Central memory CD4-positive, alpha-beta T cell (primary cell): ENCODE results near the gene DUS3L.
A peak's percentile ranks its signal among the peaks of the same experiment; 100 is the strongest.

ENCODE experiments used
- DNase-seq: peaks from one replicate; pipeline ENCODE4 v3.0.0; 2022
- total RNA-seq, 3 experiments: gene quantifications; one replicate each; lab custom pipeline; 2026; lab: John Stamatoyannopoulos, UW

The DUS3L gene, protein sequence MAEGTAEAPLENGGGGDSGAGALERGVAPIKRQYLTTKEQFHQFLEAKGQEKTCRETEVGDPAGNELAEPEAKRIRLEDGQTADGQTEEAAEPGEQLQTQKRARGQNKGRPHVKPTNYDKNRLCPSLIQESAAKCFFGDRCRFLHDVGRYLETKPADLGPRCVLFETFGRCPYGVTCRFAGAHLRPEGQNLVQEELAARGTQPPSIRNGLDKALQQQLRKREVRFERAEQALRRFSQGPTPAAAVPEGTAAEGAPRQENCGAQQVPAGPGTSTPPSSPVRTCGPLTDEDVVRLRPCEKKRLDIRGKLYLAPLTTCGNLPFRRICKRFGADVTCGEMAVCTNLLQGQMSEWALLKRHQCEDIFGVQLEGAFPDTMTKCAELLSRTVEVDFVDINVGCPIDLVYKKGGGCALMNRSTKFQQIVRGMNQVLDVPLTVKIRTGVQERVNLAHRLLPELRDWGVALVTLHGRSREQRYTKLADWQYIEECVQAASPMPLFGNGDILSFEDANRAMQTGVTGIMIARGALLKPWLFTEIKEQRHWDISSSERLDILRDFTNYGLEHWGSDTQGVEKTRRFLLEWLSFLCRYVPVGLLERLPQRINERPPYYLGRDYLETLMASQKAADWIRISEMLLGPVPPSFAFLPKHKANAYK
- 32.0 to 87.8 (median 42.6) reads per million in 3 experiments for total RNA-seq

DNA sequence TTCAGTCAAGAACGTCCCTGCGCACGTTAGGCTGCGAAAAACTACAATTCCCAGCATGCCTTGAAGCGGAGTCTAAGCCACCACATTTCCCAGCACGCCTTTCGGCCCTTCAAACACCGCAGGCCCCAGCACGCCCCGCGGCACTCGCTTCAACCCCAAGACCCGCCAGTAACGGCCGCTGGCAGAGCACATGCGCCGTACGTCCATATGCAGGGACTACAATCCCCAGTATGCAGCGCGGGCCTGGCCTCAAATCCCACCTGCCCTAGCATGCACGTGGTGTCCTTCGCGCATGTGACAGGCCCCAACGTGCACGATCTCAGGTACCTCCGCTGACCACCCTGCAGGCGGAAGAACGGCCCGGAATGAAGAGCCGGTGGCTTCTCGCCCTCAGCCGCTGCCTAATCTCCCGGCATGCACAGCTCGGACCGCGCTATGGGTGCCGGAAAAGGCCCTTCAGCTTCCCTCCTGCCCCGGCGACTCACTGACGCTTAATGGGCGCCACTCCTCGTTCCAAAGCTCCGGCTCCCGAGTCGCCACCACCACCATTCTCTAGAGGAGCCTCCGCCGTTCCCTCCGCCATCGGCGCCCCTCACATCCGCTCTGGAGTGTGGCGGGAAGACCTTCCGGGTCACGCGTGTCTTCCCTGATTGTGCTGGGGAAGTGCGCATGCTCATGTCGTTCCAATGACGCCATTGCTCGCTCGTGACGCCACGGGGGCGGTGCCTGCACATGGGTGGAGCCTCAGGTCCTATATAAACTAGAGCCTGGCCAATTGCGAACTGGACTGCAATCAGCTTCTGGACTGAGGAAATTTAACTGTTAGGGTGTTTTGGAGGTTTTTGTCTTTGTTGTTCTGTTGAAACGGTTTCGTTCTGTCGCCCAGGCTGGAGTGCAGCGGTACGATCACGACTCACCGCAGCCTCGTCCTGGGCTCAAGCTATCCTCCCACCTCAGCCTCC is at the start of gene DUS3L:
DUS3L (minus strand) TSS at position 605 of the 962 bp plus-strand sequence; CDS start at position 583, 22 bp downstream.
- peak; percentile 95 for DNase-seq

DNA sequence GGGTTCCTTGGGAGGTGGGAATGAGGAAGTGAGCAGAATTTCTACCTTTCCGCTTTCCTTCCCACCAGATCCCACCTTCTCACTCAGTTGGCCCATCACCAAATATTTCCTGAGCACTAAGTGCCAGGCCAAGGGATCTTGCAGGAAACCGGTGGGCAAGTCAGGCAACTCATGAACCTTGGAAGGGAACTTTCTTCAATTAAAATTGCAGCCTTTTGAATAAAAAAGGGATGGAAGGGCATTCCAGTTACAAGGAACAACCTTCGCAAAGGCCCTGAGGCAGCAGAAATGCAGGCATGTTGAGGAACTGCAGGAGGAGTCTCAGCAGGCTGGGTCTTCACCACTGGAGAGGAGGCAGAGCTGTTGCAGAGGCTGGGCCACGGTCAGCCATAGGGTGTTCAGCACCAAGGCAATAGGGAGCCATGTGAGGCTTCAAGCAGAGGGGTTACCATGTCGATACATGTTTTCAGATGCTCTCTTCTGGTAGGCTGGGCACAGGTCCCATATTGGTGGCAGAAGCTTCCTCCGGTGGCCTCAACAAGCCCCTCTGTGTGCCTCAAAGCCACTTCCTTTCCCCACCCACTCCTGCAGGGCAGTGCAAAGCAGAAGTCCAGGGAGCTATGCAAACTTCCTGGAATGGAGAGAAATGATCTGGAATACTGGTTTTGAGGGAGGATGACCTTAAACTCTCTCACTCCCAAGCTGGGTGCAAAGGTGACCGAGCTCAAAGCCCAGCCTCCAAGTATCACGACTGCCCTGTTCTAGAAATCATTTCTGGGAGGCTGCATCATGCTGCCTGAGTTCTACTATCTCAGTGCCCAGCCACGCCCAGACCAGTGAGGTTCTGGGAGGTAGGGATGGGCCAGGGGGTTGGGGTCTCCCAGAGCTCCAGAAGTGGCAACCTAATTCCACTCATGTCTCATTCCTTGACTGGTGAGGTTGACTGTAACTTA is 48.4 kb upstream of the DUS3L start, which contains the start of gene FUT6:
FUT6 (minus strand) TSS at position 638 of the 953 bp plus-strand sequence. CDS start 7,135 bp downstream, outside the sequence.
- no peak for DNase-seq

DNA sequence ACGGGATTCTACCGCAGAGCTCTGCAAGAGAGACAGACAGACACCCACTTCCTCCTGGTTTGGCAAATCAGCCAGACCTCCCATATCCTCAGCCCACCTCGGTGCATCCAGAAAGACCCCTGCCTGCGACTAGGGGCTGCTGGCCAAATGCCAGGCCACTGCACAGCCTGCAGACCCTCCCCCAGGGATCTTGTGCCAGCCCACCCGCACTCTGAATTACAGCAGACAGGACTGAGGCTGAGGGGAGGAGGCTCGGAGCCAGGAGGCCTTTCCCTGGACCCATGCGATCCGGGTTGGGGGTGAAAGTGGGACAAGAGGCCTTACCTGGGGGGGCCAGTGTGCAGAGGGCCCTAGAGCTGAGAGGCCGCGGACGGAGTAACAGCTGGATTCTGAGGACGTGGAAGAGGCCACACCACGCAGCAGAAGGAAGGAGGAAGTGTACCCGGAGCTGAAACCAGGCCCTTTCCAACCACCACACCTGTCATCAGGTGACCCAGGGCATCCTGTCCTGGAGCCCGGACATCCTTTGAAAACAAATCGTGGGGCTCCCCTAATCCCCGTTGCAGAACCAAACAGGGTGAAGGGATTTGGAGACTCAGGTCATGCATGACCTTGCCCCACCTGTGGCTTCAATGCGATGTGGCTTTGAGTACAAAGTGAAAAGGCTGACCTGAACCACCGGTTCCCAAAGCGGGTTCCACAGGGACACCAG is 47.5 kb upstream of the DUS3L start:
- DNase-seq: no peak

DNA sequence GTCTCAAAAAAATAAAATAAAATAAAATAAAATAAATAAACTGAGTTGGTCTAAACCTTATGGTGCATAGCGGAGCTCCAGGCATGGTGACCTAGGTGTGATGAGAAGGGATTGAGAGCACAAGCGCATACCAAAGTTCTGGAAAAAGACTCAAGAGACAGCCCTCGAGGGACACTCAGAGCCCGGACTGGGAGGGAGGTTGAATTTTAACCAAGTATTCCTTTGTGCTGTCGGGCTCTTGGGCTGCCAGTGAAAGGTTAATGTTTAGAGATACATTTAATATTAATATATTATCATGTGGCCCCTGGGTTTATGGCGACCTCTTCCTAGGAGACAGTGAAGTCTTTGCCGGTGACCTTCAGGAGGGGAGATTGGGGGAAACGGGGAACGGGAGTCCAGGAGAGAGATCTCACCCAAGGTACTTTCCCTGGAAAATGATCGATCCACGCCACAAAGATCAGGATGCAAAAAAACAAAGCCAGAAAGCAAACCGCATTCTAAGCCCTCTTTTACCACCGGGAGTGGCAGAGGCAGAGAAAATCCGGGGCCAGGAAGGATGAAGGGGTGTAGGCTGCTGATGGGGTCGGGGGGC is 46.9 kb upstream of the DUS3L start:
- no peak for DNase-seq

DNA sequence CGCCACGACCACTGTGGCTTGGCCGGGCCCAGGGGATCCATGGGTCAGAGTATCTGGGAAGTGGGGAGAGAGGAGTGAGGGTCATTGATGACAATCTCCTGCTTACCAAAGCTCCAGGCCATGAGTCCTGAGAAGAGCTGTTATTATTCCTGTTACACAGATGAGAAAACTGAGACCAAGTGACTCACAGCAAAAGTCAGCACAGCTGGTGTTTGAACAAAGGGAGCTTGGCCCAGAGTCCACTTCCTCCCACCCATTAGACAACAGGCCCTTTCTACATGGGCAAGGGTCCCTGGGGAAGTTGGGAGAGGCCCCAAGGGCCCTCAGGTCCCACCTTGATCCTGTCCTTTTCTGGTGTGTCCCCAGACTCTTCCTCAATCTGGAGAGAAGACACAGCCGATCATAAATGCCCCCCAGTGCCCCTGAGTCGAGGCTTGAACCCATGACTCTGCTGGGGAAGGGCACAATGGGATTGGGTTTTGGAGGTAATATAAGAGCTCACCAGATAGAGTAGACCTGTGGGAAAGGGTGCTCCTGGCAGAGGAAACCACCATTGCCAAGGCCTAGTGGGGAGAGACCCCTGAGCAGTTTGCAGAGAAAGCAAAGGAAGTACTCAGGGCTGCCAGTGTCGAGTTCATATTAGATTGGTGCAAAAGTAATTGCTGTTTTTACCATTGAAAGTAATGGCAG is 41.7 kb upstream of the DUS3L start:
- no peak for DNase-seq

DNA sequence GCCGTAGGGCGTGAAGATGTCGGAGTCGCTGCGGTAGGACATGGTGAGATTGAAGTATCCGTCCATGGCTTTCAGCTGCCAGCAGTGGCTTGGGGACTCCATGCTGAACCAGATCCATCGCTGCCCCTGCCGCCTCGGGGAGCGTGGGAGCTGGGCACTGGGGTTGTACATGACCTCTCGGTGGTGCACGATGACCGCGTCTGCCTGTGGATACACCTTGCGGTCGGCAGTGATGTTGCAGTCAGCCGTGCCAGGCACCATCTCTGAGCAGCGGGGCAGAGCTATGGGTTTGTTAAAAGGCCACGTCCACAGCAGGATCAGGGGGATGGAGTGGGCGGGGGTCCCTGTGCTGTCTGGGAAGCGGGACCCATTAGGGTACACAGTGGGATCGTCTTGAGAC is 41.1 kb upstream of the DUS3L start:
- DNase-seq: no peak

DNA sequence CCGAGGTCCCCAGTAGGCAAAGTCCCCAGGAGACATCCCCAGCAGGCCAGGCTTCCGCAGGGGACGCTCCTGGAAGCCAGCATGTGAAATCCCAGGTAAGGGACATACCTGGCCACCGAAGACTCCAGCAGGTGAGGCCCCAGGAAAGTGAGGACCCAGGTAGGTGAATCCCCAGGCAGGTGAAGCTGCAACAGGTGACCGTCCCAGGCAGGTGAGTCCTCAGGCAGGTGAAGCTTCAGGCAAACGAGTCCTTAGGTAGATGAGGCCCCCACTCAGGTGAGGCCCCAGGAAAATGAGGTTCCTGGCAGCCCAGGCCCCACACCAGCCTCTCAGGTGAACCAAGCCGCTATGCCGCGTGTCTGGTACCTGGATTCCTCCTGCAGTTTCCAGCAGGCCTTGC is 40.2 kb upstream of the DUS3L start:
- no peak for DNase-seq

DNA sequence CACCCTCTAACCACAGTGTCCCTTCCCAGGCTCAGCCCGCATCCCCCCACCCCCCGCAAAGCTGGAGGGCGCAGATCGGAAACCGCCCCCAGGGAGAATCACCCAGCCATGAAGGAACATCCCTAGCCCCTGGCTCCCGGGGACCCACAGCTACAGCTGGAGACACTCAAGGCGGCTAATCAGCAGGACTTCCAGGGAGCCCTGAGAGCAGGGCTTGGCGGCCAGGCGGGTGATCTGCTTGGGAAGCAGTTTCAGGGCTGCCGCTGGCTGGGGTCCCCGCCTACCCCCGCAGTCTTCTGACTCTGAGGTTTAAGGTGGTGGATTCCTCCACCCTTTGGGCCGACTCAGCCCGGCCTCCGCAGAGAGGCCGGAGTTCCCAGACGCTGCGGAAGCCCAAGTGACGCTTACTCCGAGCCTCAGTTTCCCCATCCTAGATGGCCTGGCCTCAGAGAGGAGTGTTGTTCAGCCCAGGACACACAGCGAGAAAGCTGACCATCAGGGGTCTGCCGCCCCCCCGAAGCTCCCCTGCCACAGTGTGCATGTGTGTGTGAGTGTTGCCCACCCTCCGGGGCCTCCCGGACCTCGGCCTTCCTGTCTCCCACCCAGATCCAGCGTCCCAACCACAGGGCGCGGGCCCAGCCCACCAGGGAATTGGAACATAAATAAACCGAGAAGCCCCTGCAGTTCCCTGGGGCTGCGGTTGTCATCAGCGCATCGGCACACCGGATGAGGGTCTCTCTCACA is 38.8 kb upstream of the DUS3L start:
- no peak for DNase-seq

DNA sequence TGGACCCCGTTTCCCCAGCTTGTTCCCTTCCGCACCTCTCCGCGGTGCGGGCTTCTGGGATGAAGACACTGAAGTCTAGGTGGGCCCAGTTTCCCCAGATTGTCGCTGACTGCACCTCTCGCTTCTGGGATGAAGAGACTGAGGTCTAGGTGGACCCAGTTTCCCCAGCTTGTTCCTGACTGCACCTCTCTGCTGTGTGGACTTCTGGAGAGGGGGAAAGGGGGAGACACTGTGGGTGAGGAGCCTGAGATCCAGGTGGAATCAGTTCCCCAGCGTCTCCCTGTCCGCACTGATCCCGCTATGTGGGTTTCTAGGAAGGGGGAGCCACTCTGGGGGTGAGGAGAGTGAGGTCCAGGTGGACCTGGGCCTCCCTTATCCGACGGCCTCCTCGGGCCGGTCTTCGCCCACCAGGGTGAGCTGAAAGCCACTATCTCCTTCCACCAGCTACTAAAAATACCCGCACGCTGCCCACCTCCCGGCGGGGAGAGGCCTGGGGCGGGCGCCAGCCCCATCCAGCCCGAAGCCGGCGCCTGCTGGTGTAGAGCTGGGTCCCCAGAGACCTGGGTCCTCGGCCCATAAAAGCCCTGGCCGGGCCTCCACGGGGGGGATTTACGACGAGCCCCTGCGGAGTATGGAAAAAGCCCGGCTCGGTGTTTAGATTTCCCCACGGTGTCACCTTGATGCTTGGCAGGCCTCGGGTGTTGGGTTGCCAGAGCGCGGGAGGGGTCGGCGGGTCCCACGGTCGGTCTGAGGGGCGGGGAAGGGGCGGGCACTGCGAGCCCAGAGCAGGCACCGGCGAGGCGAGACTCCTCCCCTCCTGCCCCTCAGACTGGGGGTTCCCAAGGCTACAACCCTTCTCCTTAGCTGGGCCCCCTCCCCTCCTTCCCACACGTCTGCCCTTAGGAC is 38.0 kb upstream of the DUS3L start:
- no peak for DNase-seq

DNA sequence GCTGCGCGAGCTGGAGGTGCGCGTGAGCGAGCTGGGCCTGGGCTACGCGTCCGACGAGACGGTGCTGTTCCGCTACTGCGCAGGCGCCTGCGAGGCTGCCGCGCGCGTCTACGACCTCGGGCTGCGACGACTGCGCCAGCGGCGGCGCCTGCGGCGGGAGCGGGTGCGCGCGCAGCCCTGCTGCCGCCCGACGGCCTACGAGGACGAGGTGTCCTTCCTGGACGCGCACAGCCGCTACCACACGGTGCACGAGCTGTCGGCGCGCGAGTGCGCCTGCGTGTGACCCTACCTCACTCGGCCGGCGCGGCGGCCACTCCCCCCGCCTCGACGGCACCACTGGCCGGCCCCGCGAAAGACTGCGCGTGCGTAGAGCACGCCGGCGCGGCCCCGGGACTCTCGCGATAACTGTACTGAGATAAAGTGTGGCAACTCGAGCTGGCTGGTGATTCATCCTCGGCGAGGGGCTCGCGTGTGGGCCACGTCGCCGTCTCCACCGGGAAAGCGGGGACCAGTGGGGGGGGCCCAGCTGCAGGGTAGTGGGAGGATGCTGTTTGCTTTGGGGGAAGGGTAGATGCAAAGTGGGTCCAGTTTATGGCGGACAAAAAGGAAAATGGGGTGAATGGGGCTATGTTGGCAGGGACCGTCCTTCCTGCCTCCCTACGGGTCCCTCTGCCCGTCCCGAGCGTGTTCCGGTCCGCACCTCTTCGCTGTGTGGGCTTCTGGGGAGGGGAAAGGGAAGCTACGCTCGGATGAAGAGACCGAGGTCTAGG is 37.1 kb upstream of the DUS3L start:
- peak; percentile 93 for DNase-seq

DNA sequence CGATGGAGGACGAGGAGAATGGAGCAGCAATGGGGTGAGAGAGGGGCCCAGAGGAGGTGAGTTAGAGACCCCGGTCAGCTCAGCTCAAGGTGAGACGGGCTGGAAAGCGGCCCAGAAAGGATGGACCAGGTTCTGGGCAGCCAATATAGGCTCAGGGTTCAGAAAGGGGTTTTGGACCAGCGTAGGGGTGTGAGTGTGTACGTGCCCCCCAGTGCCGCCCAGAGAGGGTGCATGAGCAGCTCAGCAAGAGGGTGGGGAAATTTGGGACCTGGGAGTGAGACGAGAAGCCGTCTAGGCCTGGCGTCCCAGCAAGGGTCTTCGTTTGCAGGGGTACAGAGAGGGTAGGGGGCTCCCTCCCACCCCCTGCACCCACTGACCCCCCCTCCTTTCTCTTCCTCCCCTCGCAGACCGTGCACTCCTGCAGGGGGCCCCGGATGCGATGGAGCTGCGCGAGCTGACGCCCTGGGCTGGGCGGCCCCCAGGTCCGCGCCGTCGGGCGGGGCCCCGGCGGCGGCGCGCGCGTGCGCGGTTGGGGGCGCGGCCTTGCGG is 36.5 kb upstream of the DUS3L start:
- no peak for DNase-seq

DNA sequence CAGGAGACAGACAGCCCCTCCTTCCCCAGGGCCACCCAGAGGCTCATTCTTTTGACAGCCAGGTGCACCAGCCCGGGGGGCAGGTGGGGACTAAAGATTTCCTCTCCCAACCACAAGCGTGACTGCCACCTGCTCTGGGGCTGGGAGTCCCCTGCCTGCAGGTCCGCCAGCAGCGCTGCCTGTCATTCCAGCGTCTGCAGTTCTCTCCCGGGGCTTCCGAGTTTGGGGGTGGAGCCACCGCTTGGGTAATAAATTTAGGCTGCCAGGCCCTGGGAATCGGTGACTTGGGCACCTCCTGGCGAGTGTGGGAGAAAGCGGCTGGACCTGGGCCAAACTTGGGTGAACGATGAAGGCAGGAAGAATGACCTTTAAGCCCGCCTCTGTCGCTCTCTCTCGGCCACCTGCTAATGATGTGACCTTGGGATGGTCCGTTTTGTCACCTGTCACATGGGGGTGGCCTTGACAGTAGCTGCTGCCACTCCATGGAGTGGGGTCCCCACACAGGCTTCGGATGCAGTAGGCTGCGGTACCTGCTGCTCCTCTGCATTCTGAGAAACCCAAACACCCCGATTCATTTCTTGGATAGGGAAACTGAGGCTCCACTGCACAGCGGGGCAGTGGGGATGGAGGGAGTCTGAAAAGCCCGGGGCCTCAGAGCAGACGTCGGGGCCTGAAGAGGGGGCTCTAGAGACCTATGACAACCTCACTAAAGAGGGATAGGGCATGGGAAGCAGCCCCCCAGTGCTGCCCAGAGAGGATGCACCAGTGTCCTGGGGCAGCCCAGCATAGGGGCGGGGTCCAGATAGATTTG is 35.8 kb upstream of the DUS3L start:
- DNase-seq: peak; percentile 21

DNA sequence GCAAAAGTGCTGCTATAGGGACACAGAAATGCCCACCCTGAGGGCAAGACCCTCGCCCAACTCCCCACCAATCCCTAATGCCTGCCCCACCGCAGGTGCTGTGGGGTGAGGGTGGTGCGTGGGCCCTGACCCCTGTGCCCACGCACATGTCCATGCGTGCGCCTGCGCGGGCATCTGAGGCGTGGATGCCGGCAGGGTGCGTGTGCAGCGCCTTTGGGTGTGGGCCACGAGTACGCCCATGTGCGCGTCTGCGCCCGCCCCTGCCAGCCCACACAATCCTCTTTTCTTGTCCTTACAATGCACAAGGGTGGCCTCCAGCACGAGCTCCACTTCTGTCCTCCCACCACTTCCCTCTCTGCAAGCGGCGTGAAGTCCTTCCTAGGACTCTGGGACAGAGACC is 34.2 kb upstream of the DUS3L start:
- DNase-seq: no peak

DNA sequence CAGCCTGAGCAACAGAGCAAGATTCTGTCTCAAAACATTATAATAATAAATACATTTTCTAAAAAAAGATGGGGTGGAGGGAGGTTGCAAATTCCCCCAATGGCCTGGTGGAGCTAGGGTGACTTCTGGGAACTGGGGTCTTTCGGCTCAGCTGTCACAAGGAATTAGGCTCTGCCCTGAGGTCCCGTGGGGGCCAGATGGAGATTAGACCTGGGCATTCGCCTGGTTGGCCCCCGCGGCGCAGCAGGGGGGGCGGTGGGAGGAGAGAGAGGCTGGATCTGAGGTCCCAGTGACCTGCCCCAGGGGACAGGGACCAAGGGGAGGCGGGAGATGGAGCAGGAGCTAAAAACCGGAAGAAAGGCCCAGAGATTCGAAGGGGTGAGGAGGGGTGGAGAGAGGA is 33.8 kb upstream of the DUS3L start:
- DNase-seq: no peak

DNA sequence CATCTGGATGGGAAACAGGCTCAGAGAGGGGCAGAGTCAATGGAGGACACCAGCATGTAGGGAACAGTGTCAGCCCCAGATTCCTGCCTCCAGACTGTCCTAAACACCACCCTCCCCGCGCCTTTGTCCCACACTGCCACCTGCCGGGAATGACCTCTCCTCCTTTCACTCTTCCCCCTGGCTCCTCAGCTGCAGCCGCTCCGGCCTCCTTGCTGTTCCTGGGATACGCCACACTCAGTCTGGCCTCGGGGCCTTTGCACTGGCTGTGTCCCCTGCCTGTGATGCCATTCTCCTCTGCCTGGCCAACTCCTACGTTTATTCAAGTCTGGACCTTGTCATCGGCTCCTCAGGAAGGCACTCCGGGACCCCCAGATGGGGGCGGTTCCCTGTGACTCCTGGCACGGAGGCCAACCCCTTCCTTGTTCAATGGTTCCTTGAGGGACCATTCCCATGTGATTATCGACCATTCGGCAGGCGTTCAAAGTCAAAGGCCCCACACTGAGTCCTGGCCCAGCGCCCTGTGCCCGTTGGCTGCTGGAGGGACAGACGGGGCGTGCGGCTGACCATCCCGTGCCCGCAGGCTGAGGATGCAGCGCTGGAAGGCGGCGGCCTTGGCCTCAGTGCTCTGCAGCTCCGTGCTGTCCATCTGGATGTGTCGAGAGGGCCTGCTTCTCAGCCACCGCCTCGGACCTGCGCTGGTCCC is 32.8 kb upstream of the DUS3L start:
- no peak for DNase-seq
